Neuronal stem cell (in vitro differentiated cells): ENCODE measurements around the gene KCNJ5.

Source experiments
- DNase-seq: peaks from one replicate; pipeline ENCODE4 v3.0.0-alpha.2; 2013; ENCODE audit warnings: low spot score
- H2AFZ ChIP-seq: one replicate; pipeline ENCODE4 v1.6.1; 2013; ENCODE audit warnings: mild to moderate bottlenecking, low read length, inconsistent platforms
- H2AK5ac ChIP-seq: 2 replicates; pipeline ENCODE4 v1.6.1; 2013; ENCODE audit warnings: low read depth, mild to moderate bottlenecking, inconsistent platforms, low read length, moderate library complexity, mixed read lengths
- H2BK120ac ChIP-seq: 2 replicates; pipeline ENCODE4 v1.6.1; 2013; ENCODE audit warnings: low read depth, mild to moderate bottlenecking, inconsistent platforms, low read length, moderate library complexity, mixed read lengths
- H2BK12ac ChIP-seq: one replicate; pipeline ENCODE4 v1.6.1; 2013; ENCODE audit warnings: low read length, inconsistent platforms
- H2BK15ac ChIP-seq: 2 replicates; pipeline ENCODE4 v1.6.1; 2013; ENCODE audit warnings: mild to moderate bottlenecking, low read length, inconsistent platforms, mixed read lengths
- H2BK5ac ChIP-seq: one replicate; pipeline ENCODE4 v1.6.1; 2013; ENCODE audit warnings: inconsistent platforms, mild to moderate bottlenecking, low read length, moderate library complexity
- H3K14ac ChIP-seq: one replicate; pipeline ENCODE4 v1.6.1; 2013; ENCODE audit warnings: low read length, inconsistent platforms
- H3K18ac ChIP-seq: 2 replicates; pipeline ENCODE4 v1.6.1; 2013; ENCODE audit warnings: low read length, inconsistent platforms
- H3K23ac ChIP-seq: 2 replicates; pipeline ENCODE4 v1.6.1; 2013; ENCODE audit warnings: low read depth, mild to moderate bottlenecking, mixed read lengths, low read length, inconsistent platforms; ENCODE audit not compliant: poor library complexity
- H3K27ac ChIP-seq: replicated peaks from 3 replicates; pipeline ENCODE4 v1.5.1; 2013; ENCODE audit warnings: low read length, inconsistent platforms
- H3K27me3 ChIP-seq, 3 experiments: 2 replicates each; pipeline ENCODE4 v1.6.1; 2013; ENCODE audit warnings: low read length in 3 of 3, mild to moderate bottlenecking in 2 of 3, inconsistent platforms in 1 of 3, low read depth in 1 of 3, mixed read lengths in 1 of 3, moderate library complexity in 1 of 3; ENCODE audit not compliant: control insufficient read depth in 3 of 3, insufficient read depth in 3 of 3
- H3K36me3 ChIP-seq, 2 donors: replicated peaks in 1 of 2; 2 replicates each; pipeline ENCODE4 v1.6.1; 2013; ENCODE audit warnings: low read length in 2 of 2; ENCODE audit not compliant: control insufficient read depth in 2 of 2, insufficient read depth in 2 of 2
- H3K4ac ChIP-seq: 2 replicates; pipeline ENCODE4 v1.6.1; 2013; ENCODE audit warnings: inconsistent platforms, mild to moderate bottlenecking, low read length, moderate library complexity
- H3K4me1 ChIP-seq, 2 donors: 1 replicate in 1 of 2; 2 replicates in 1 of 2; pipeline ENCODE4 v1.6.1; 2013; ENCODE audit warnings: low read length in 2 of 2, low read depth in 1 of 2; ENCODE audit not compliant: control insufficient read depth in 2 of 2, insufficient read depth in 1 of 2
- H3K4me2 ChIP-seq: one replicate; pipeline ENCODE4 v1.6.1; 2013; ENCODE audit warnings: mild to moderate bottlenecking, low read length, inconsistent platforms; ENCODE audit not compliant: insufficient read depth, poor library complexity, severe bottlenecking
- H3K4me3 ChIP-seq, 2 donors: 2 replicates each; pipeline ENCODE4 v1.5.1; 2013; ENCODE audit warnings: low read length in 2 of 2, mild to moderate bottlenecking in 2 of 2, inconsistent platforms in 1 of 2, moderate library complexity in 1 of 2
- H3K79me1 ChIP-seq: one replicate; pipeline ENCODE4 v1.6.1; 2013; ENCODE audit warnings: low read depth, mild to moderate bottlenecking, inconsistent platforms, low read length, moderate library complexity
- H3K9ac ChIP-seq: one replicate; pipeline ENCODE4 v1.6.1; 2013; ENCODE audit warnings: mild to moderate bottlenecking, low read depth, low read length, inconsistent platforms; ENCODE audit not compliant: poor library complexity
- H3K9me3 ChIP-seq, 2 donors: replicated peaks in 1 of 2; 2 replicates each; pipeline versions ENCODE3 to v1.6.1; 2013; ENCODE audit warnings: low read length in 2 of 2, mild to moderate bottlenecking in 2 of 2, inconsistent platforms in 1 of 2, low read depth in 1 of 2, mixed read lengths in 1 of 2, moderate library complexity in 1 of 2; ENCODE audit not compliant: control insufficient read depth in 2 of 2, insufficient read depth in 1 of 2
- H4K8ac ChIP-seq: one replicate; pipeline ENCODE4 v1.6.1; 2013; ENCODE audit warnings: low read depth, mild to moderate bottlenecking, inconsistent platforms, low read length, moderate library complexity
- H4K91ac ChIP-seq: one replicate; pipeline ENCODE4 v1.6.1; 2013; ENCODE audit warnings: low read length, low read depth, mild to moderate bottlenecking, inconsistent platforms; ENCODE audit not compliant: poor library complexity
- WGBS, 2 donors: extraction: QIAGEN DNeasy Blood & Tissue Kit; methylation state at CpG; one replicate each; pipeline ENCODE4 v1.1.7; 2013; ENCODE audit warnings: missing lambda C conversion rate in 2 of 2, mixed read lengths in 1 of 2; ENCODE audit not compliant: insufficient read length in 2 of 2, insufficient replicate concordance in 1 of 2; ENCODE audit errors: extremely low coverage in 2 of 2; 5-methylcytosine and 5-hydroxymethylcytosine counted together

The KCNJ5 gene

GRCh38 chr11:128924510-128925249 lies 33.5 kb downstream of the KCNJ5 start:
- Histone ChIP-seq H3K4me1 (peaks cover 13 to 17% of the 10 kb centered on the region in 2 donors), H3K36me3 (no peaks in the 10 kb centered on the region), H3K18ac (no peak overlapping the region), H3K4me2 (no peak overlapping the region), H2BK120ac (no peak overlapping the region), H4K91ac (no peak overlapping the region), H2AK5ac (no peak overlapping the region), H2BK15ac (no peak overlapping the region), H2AFZ (no peak overlapping the region), H3K27me3 (peaks cover 2 to 60% (median 25%) of the 10 kb centered on the region in 3 experiments), H2BK5ac (no peak overlapping the region), H2BK12ac (no peak overlapping the region), H3K23ac (no peak overlapping the region), H4K8ac (no peak overlapping the region), H3K79me1 (peaks cover 1% of the 10 kb centered on the region), H3K9me3 (peaks cover 0 to 2% of the 10 kb centered on the region in 2 donors), H3K14ac (no peak overlapping the region), H3K4me3 (no peak overlapping the region), H3K4ac (no peak overlapping the region), H3K27ac (no peak overlapping the region), H3K9ac (no peak overlapping the region)
- WGBS, 2 donors: no CpG with 5 or more reads among the region's 16 CpGs
- DNase-seq: no peak

DNA sequence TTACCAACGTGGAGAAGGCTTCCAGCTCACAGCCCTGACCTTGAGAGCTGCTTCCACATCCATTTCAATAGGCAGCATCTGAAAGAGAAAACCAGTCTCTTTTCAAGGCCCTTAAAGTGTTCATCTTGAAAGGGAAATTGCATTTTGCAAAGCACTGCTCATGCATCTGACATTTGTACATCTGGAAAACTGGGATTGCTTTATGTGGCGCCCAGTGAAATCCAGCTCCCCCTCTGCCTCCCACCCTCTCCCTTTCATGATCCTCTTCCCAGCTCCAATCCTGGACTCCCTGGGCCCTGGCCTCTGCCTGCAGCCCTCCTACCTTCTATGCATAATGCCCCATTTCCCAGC lies 34.1 kb downstream of the KCNJ5 start:
- H3K18ac ChIP-seq: no peak overlapping the region

GRCh38 chr11:128926000-128926399 lies 34.8 kb downstream of the KCNJ5 start:
- H3K79me1 ChIP-seq: peaks cover 1% of the 10 kb centered on the region
- peaks cover 2 to 53% (median 25%) of the 10 kb centered on the region in 3 experiments for H3K27me3 ChIP-seq
- WGBS, 2 donors: no CpG with 5 or more reads among the region's 3 CpGs
- H3K27ac ChIP-seq: no peak overlapping the region
- no peak overlapping the region for H2AK5ac ChIP-seq
- H2BK5ac ChIP-seq: no peak overlapping the region
- H3K18ac ChIP-seq: no peak overlapping the region
- no peak overlapping the region for H3K9ac ChIP-seq
- no peak overlapping the region for H2BK12ac ChIP-seq
- no peak overlapping the region for H3K4me2 ChIP-seq
- no peak overlapping the region for H2AFZ ChIP-seq
- H3K4ac ChIP-seq: no peak overlapping the region
- no peak overlapping the region for H3K23ac ChIP-seq
- H3K36me3 ChIP-seq: no peaks in the 10 kb centered on the region
- H2BK120ac ChIP-seq: no peak overlapping the region
- H3K9me3 ChIP-seq: peaks cover 0 to 2% of the 10 kb centered on the region in 2 donors
- DNase-seq: no peak
- no peak overlapping the region for H4K8ac ChIP-seq
- no peak overlapping the region for H2BK15ac ChIP-seq
- no peak overlapping the region for H3K4me3 ChIP-seq
- H3K4me1 ChIP-seq: peaks cover 13 to 21% of the 10 kb centered on the region in 2 donors
- H3K14ac ChIP-seq: no peak overlapping the region
- no peak overlapping the region for H4K91ac ChIP-seq

More for the DNA sequence above, 34.1 kb downstream of the KCNJ5 start:
- Histone ChIP-seq H2BK12ac (no peak overlapping the region), H4K91ac (no peak overlapping the region), H3K36me3 (no peaks in the 10 kb centered on the region), H2AK5ac (no peak overlapping the region), H3K4me2 (no peak overlapping the region), H2AFZ (no peak overlapping the region), H2BK15ac (no peak overlapping the region), H4K8ac (no peak overlapping the region), H3K9me3 (peaks cover 0 to 2% of the 10 kb centered on the region in 2 donors), H3K14ac (no peak overlapping the region), H3K27ac (no peak overlapping the region), H3K27me3 (peaks cover 2 to 61% (median 25%) of the 10 kb centered on the region in 3 experiments), H3K4me3 (no peak overlapping the region), H2BK5ac (no peak overlapping the region), H3K23ac (no peak overlapping the region), H3K79me1 (peaks cover 1% of the 10 kb centered on the region), H3K9ac (no peak overlapping the region), H3K4ac (no peak overlapping the region), H3K4me1 (peaks cover 13 to 21% of the 10 kb centered on the region in 2 donors), H2BK120ac (no peak overlapping the region)
- DNase-seq: no peak
- WGBS, 2 donors: no CpG with 5 or more reads among the region's 2 CpGs

GRCh38 chr11:128926437-128927107 lies 35.4 kb downstream of the KCNJ5 start:
- Histone ChIP-seq H2AFZ (no peak overlapping the region), H2BK15ac (peak overlapping the region; percentile 61), H3K4me3 (no peak overlapping the region), H3K36me3 (no peaks in the 10 kb centered on the region), H3K27me3 (peaks cover 2 to 48% (median 25%) of the 10 kb centered on the region in 3 experiments), H3K27ac (no peak overlapping the region), H3K4me1 (peaks cover 13 to 21% of the 10 kb centered on the region in 2 donors), H3K14ac (no peak overlapping the region), H3K9ac (no peak overlapping the region), H4K91ac (no peak overlapping the region), H2AK5ac (no peak overlapping the region), H3K4ac (peak overlapping the region; percentile 48), H3K18ac (peak overlapping the region; percentile 87), H2BK5ac (no peak overlapping the region), H3K79me1 (peaks cover 1% of the 10 kb centered on the region), H3K4me2 (no peak overlapping the region), H2BK12ac (no peak overlapping the region), H3K9me3 (peaks cover 0 to 2% of the 10 kb centered on the region in 2 donors), H4K8ac (no peak overlapping the region), H2BK120ac (no peak overlapping the region), H3K23ac (peak overlapping the region; percentile 89)
- WGBS, 2 donors: no CpG with 5 or more reads among the region's 17 CpGs
- DNase-seq: no peak
